Activated T-cell treated with anti-CD3 and anti-CD28 coated beads, Interleukin-2, amount 50 U/mL, for 4 hours (primary cell): ENCODE data around the gene VILL. TPM values are rescaled to one million over a fixed set of nuclear protein-coding genes. Genes with fewer than 3 reads are reported as not detected.
"Not testable (repeated sequence)": the region's sequence is repeated elsewhere in the genome, so short reads cannot be mapped to it uniquely, and the experiment has no call there.

Experiments used
- ATAC-seq, 2 donors: fragments of 200-7000 bp; cut with Tn5 transposase; one replicate each; pipeline ENCODE4 v1.10.0; 2021
- DNase-seq: peaks from one replicate; pipeline ENCODE4 v3.0.0-alpha.2; 2020
- H3K27me3 Mint-ChIP-seq: one replicate; pipeline ENCODE4 v1.8.0; 2021; ENCODE audit warnings: low read depth, mixed read lengths
- H3K36me3 Mint-ChIP-seq: one replicate; pipeline ENCODE4 v1.8.0; 2022; ENCODE audit warnings: mixed read lengths; ENCODE audit not compliant: insufficient read depth
- H3K4me1 Mint-ChIP-seq: one replicate; pipeline ENCODE4 v1.8.0; 2021; ENCODE audit warnings: low read depth, mixed read lengths
- H3K4me3 Mint-ChIP-seq: one replicate; pipeline ENCODE4 v1.8.0; 2021; ENCODE audit warnings: mild to moderate bottlenecking, moderate library complexity, mixed read lengths
- H3K9me3 Mint-ChIP-seq: one replicate; pipeline ENCODE4 v1.8.0; 2021; ENCODE audit warnings: mixed read lengths
- total RNA-seq, 3 donors: library from RNA; stranded (reverse); gene quantifications; one replicate each; pipeline ENCODE4 v1.2.1, GENCODE V29; 2021

Gene VILL
- total RNA-seq, 3 donors from 2014 or later: 15.0 to 16.8 (median 16.6) TPM

DNA sequence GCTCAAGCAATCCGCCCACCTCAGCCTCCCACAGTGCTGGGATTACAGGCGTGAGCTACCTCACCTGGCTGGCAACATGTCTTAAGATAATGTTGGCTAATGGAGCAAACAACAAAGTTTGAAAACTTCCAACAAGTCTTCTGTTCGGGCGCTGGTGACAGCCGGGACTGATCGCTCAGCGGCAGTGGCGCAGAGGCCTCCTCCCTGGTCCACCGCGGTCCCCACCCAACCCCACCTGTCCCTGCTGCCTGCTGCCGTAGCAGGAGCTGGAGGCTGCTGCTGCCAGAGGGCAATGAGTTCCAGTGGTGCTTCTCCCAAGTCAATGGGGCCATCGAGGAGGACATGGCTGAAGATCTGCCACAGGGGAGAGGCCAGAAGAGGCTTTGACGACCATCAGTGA lies 60.5 kb downstream of the VILL start:
- H3K36me3 Mint-ChIP-seq: peaks cover 5% of the 10 kb centered on the region
- H3K27me3 Mint-ChIP-seq: no peaks in the 10 kb centered on the region
- no peak for DNase-seq
- no peak for ATAC-seq
- H3K4me3 Mint-ChIP-seq: no peak overlapping the region
- H3K4me1 Mint-ChIP-seq: no peaks in the 10 kb centered on the region
- no peaks in the 10 kb centered on the region for H3K9me3 Mint-ChIP-seq

DNA sequence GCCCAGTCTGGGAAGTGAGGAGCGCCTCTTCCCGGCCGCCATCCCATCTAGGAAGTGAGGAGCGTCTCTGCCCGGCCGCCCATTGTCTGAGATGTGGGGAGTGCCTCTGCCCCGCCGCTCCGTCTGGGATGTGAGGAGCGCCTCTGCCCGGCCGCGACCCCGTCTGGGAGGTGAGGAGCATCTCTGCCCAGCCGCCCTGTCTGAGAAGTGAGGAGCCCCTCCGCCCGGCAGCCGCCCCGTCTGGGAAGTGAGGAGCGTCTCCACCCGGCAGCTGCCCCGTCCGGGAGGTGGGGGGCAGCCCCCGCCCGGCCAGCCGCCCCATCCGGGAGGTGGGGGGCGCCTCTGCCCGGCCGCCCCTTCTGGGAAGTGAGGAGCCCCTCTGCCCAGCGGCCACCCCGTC lies 62.7 kb downstream of the VILL start:
- H3K27me3 Mint-ChIP-seq, DNase-seq, H3K4me3 Mint-ChIP-seq, H3K4me1 Mint-ChIP-seq, H3K9me3 Mint-ChIP-seq, H3K36me3 Mint-ChIP-seq, ATAC-seq: not testable (repeated sequence)

DNA sequence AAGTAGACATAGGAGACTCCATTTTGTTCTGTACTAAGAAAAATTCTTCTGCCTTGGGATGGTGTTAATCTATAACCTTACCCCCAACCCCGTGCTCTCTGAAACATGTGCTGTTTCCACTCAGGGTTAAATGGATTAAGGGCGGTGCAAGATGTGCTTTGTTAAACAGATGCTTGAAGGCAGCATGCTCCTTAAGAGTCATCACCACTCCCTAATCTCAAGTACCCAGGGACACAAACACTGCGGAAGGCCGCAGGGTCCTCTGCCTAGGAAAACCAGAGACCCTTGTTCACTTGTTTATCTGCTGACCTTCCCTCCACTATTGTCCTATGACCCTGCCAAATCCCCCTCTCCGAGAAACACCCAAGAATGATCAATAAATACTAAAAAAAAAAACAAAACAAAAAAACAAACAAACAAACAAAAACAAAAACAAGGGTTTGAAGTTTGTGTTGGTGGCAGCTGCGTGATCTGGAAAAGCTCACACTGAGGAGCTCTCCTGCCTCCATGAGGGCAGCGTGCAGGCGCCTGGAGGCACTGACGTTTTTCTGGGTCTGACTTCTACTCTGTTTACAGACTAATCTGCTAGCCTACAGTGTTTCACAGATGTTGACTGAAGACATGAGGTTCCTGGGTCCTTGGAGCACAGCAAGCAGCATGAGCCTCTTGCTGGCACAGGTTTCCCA lies 63.4 kb downstream of the VILL start:
- not testable (repeated sequence) for H3K9me3 Mint-ChIP-seq, DNase-seq, H3K4me1 Mint-ChIP-seq, H3K27me3 Mint-ChIP-seq, H3K36me3 Mint-ChIP-seq, H3K4me3 Mint-ChIP-seq, ATAC-seq

DNA sequence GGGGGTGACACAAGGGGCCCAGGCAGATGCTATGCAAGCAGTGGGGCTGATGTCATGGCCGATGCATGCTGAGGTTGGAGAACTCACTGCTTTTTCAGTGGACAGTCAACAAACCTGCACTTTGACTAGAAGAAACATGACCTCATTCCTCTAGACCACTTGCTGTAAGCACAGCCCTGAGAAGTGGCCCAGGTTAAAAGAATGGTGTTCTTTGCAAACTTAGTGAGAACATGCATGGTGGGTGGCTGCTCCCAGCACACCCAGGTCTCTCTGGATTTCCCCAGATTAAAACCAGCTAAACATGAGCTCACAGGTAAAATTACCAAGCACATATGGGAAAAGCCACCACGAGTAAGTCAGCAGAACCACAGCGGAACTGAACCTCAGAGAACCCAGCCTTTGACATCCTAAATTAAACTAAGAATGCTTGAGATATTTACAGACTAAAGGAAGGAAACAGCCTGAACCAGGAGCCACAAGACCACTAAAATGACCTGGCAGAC lies 64.0 kb downstream of the VILL start:
- DNase-seq: no peak
- H3K4me1 Mint-ChIP-seq: no peaks in the 10 kb centered on the region

More for the DNA sequence above, 64.0 kb downstream of the VILL start:
- Mint-ChIP-seq H3K4me3 (no peak overlapping the region), H3K9me3 (no peaks in the 10 kb centered on the region), H3K27me3 (no peaks in the 10 kb centered on the region), H3K36me3 (no peaks in the 10 kb centered on the region)
- ATAC-seq: no peak

Other genes starting within 250 kb of the VILL start
- 1 to 10 TPM; 1.1 to 1.7 (median 1.3) TPM for gene CTDSPL, start 128.9 kb upstream of the VILL start, total RNA-seq
- 1 to 10 TPM; 1.8 to 3.4 (median 1.9) TPM for gene PLCD1, start 38.9 kb downstream of the VILL start, total RNA-seq
- under 1 TPM; 0.05 to 0.16 (median 0.08) TPM for gene DLEC1, start 48.4 kb downstream of the VILL start, total RNA-seq
- 10 to 100 TPM; 49.6 to 62.0 (median 60.0) TPM for gene ACAA1, start 146.3 kb downstream of the VILL start, total RNA-seq
- 10 to 100 TPM; 35.7 to 45.1 (median 37.7) TPM for gene MYD88, start 147.9 kb downstream of the VILL start, total RNA-seq
- 10 to 100 TPM; 45.3 to 47.4 (median 45.5) TPM for gene OXSR1, start 174.8 kb downstream of the VILL start, total RNA-seq